GM10266 (cell line): ENCODE results near the gene DLG4.

Experiments
- DNase-seq: peaks from one replicate; pipeline ENCODE4 v3.0.0; 2012; ENCODE audit errors: extremely low spot score
- CTCF ChIP-seq: IDR thresholded peaks from 2 replicates; pipeline ENCODE4 v1.5.1; 2012; ENCODE audit warnings: mild to moderate bottlenecking, low read depth; ENCODE audit not compliant: control insufficient read depth, insufficient read depth; ENCODE audit errors: missing control alignments

The DLG4 gene

GRCh38 chr17:7208754-7209460 is 10.7 kb downstream of the DLG4 start:
- DNase-seq = no peak
- TF ChIP-seq CTCF = no peak

GRCh38 chr17:7208027-7208571 is 11.5 kb downstream of the DLG4 start:
- DNase-seq = no peak

GRCh38 chr17:7207120-7208001 is 12.3 kb downstream of the DLG4 start:
- no peak for TF ChIP-seq CTCF
- no peak for DNase-seq

More at GRCh38 chr17:7208027-7208571, 11.5 kb downstream of the DLG4 start:
- TF ChIP-seq CTCF = no peak

- no peak for DNase-seq
- TF ChIP-seq CTCF = no peak
Observed at GRCh38 chr17:7205561-7205960, 14.1 kb downstream of the DLG4 start.

- DNase-seq = peak; percentile 99
- no peak for TF ChIP-seq CTCF
Observed at GRCh38 chr17:7204828-7205461, 14.7 kb downstream of the DLG4 start.

GRCh38 chr17:7204336-7204735 is 15.3 kb downstream of the DLG4 start:
- no peak for TF ChIP-seq CTCF
- DNase-seq = no peak
